Measurements from ENCODE around the gene KLF3.

Gene KLF3

GRCh38 chr4:38663090-38663800, 754 bp upstream of the KLF3 start:
- DNase-seq (ENCODE audit: extremely low read depth, low read depth) = no peak
- TF ChIP-seq CTCF (IDR thresholded peaks at IDR 0.05; ENCODE audit: low read depth, low read length, missing control alignments) = no peak

GRCh38 chr4:38664706-38665401, 855 bp downstream of the KLF3 start:
- DNase-seq (ENCODE audit: extremely low read depth, low read depth) = no peak
- no peak for TF ChIP-seq CTCF (IDR thresholded peaks at IDR 0.05; ENCODE audit: low read depth, low read length, missing control alignments)
- peak overlapping the region; percentile 71 for H3K4me3 ChIP-seq (replicated peaks; ENCODE audit: low read depth, low read length)

More at GRCh38 chr4:38663090-38663800, 754 bp upstream of the KLF3 start:
- H3K4me3 ChIP-seq (replicated peaks; ENCODE audit: low read depth, low read length) = peak overlapping the region; percentile 50

GRCh38 chr4:38665551-38666411, 1.8 kb downstream of the KLF3 start:
- DNase-seq (ENCODE audit: extremely low read depth, low read depth) = no peak
- H3K4me3 ChIP-seq (replicated peaks; ENCODE audit: low read depth, low read length) = peak overlapping the region; percentile 71
- TF ChIP-seq CTCF (IDR thresholded peaks at IDR 0.05; ENCODE audit: low read depth, low read length, missing control alignments) = no peak

GRCh38 chr4:38666766-38667084, 2.7 kb downstream of the KLF3 start:
- peak overlapping the region; percentile 71 for H3K4me3 ChIP-seq (replicated peaks; ENCODE audit: low read depth, low read length)
- no peak for TF ChIP-seq CTCF (IDR thresholded peaks at IDR 0.05; ENCODE audit: low read depth, low read length, missing control alignments)
- no peak for DNase-seq (ENCODE audit: extremely low read depth, low read depth)

- H3K4me3 ChIP-seq (replicated peaks; ENCODE audit: low read depth, low read length) = peak overlapping the region; percentile 71
- peak; percentile 98 for DNase-seq (ENCODE audit: extremely low read depth, low read depth)
- no peak for TF ChIP-seq CTCF (IDR thresholded peaks at IDR 0.05; ENCODE audit: low read depth, low read length, missing control alignments)
Measured at GRCh38 chr4:38667085-38667893, 3.3 kb downstream of the KLF3 start.
